Esophagus squamous epithelium (tissue), 4 donors: ENCODE data around the gene ACSL5.

ENCODE experiments used
- POLR2A ChIP-seq, 4 donors: fragments of 450-650 bp; IDR thresholded peaks; one replicate each; pipeline ENCODE4 v1.6.1; 2017; ENCODE audit warnings: antibody characterized with exemption in 4 of 4, mild to moderate bottlenecking in 4 of 4, moderate library complexity in 3 of 4
- TF ChIP-seq, protein P1 (sequence below), 6 experiments: fragments of 450-650 bp in 4 of 6; fragments of 200-600 bp in 2 of 6; sonication (generic) in 2 of 6; IDR thresholded peaks; one replicate each; pipeline ENCODE4 v1.5.1; 2016 to 2019; ENCODE audit warnings: antibody characterized with exemption in 6 of 6, mild to moderate bottlenecking in 4 of 6, moderate library complexity in 4 of 6

DNA sequence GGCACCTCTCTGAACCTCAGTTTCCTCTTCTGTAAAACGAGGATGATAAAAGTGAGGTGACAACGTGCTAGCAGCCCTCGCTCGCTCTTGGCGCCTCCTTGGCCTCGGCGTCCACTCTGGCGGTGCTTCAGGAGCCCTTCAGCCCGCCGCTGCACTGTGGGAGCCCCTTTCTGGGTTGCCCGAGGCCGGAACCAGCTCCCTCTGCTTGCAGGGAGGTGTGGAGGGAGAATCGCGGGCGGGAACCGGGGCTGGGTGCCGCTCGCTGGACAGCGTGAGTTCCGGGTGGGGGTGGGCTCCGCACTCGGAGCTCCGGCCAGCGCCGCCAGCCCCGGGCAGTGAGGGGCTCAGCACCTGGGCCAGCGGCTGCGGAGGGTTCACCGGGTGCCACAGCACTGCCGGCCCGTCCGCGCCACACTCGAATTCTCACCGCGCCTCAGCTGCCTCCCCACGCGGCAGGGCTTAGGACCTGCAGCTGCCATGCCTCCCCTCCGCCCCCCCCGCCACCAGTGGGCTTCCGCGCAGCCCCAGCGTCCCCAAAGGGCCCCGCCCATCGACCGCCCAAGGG, 24.3 kb upstream of the ACSL5 start:
- TF ChIP-seq, protein P1, sequence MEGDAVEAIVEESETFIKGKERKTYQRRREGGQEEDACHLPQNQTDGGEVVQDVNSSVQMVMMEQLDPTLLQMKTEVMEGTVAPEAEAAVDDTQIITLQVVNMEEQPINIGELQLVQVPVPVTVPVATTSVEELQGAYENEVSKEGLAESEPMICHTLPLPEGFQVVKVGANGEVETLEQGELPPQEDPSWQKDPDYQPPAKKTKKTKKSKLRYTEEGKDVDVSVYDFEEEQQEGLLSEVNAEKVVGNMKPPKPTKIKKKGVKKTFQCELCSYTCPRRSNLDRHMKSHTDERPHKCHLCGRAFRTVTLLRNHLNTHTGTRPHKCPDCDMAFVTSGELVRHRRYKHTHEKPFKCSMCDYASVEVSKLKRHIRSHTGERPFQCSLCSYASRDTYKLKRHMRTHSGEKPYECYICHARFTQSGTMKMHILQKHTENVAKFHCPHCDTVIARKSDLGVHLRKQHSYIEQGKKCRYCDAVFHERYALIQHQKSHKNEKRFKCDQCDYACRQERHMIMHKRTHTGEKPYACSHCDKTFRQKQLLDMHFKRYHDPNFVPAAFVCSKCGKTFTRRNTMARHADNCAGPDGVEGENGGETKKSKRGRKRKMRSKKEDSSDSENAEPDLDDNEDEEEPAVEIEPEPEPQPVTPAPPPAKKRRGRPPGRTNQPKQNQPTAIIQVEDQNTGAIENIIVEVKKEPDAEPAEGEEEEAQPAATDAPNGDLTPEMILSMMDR (IDR thresholded peaks at IDR 0.05): no peak
- no peak for TF ChIP-seq POLR2A (IDR thresholded peaks at IDR 0.05)
